IgD-negative memory B cell (primary cell): ENCODE measurements around the gene OTOGL. TPM values are rescaled to one million over a fixed set of nuclear protein-coding genes. Genes with fewer than 3 reads are reported as not detected.
"Not testable (repeated sequence)": the region's sequence is repeated elsewhere in the genome, so short reads cannot be mapped to it uniquely, and the experiment has no call there.

Experiments used
- H3K27ac Mint-ChIP-seq, 3 donors: one replicate each; pipeline ENCODE4 v1.8.0; 2020 to 2022; ENCODE audit warnings: mild to moderate bottlenecking in 3 of 3, mixed read lengths in 3 of 3, moderate library complexity in 1 of 3
- H3K27me3 Mint-ChIP-seq: one replicate; pipeline ENCODE4 v1.8.0; 2021; ENCODE audit warnings: mixed read lengths
- H3K36me3 Mint-ChIP-seq: one replicate; pipeline ENCODE4 v1.8.0; 2020; ENCODE audit warnings: mild to moderate bottlenecking, mixed read lengths
- H3K4me1 Mint-ChIP-seq, 3 donors: one replicate each; pipeline ENCODE4 v1.8.0; 2020 to 2022; ENCODE audit warnings: mixed read lengths in 3 of 3, mild to moderate bottlenecking in 1 of 3
- H3K4me3 Mint-ChIP-seq, 4 donors: one replicate each; pipeline ENCODE4 v1.8.0; 2020 to 2022; ENCODE audit warnings: mild to moderate bottlenecking in 4 of 4, mixed read lengths in 4 of 4, moderate library complexity in 3 of 4
- H3K9me3 Mint-ChIP-seq, 3 donors: one replicate each; pipeline ENCODE4 v1.8.0; 2020 to 2021; ENCODE audit warnings: mixed read lengths in 3 of 3, mild to moderate bottlenecking in 1 of 3
- polyA plus RNA-seq: library from polyadenylated mRNA; unstranded; fragments of 300-500 nt; fragmentation: Illumina TruSeq; gene quantifications from one replicate; pipeline ENCODE4 v1.2.3, GENCODE V29; 2021

Gene OTOGL
- polyA plus RNA-seq, 1 donor from 2014 or later = not detected

DNA sequence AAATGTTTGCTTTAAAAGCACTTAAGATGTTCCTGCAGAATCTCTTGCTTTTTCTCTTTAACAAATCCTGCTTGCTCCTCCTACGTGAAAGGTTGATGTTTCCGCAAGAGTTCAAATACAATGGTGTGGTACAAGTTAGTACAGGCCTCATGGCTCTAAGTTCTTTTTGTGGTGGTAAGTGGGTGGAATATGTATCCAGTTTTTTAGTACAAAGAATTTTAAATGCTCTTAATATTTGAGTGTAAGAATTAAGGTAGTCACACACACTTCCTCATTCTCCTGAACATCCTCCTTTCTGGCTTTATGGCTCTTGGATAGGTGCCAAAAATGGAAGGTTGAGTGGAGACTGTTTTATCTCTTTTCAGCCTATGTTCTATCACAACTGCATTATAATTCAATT lies 1.8 kb downstream of the OTOGL start:
- peaks cover 0 to 2% (median 0%) of the 10 kb centered on the region in 3 donors for H3K4me1 Mint-ChIP-seq
- H3K9me3 Mint-ChIP-seq = peaks cover 0 to 2% (median 0%) of the 10 kb centered on the region in 3 donors
- H3K4me3 Mint-ChIP-seq = no peak overlapping the region
- no peaks in the 10 kb centered on the region for H3K36me3 Mint-ChIP-seq
- peaks cover 6% of the 10 kb centered on the region for H3K27me3 Mint-ChIP-seq
- H3K27ac Mint-ChIP-seq = no peak overlapping the region

DNA sequence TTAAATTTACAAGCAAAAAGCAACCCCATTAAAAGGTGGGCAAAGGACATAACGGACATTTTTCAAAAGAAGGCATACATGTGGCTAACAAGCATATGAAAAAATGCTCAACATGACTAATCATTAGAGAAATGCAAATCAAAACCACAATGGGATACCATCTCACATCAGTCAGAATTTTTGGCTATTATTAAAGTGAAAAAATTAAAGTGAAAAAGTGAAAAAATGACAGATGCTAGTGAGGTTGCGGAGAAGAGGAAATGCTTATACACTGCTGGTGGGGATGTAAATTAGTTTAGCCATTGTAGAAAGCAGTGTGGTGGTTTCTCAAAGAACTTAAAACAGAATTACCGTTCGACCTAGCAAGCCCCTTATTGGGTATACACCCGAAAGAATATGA lies 7.9 kb downstream of the OTOGL start:
- Mint-ChIP-seq H3K36me3 (no peaks in the 10 kb centered on the region), H3K9me3 (peaks cover 0 to 6% (median 2%) of the 10 kb centered on the region in 3 donors), H3K27ac (no peak overlapping the region), H3K4me1 (peaks cover 0 to 3% (median 0%) of the 10 kb centered on the region in 3 donors), H3K27me3 (peaks cover 6% of the 10 kb centered on the region), H3K4me3 (no peak overlapping the region)

DNA sequence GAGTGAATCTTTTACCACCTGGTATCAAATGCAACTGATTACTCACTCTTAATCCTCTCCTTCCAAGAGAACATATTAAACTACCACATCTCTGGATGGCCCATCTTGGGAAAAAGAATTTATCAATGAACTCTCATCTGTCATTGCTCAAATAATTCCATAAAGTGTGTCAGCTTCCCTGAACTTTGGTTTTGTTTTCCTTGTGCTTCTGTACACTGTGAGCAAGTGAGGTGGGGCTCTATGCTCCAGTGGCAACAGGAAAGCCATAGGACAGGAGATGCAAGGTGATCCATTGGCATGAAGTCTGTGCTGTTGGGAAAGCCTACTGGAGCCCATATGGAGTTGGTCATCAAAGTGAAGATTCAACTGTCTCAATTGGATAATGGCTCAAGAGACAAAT lies 17.4 kb downstream of the OTOGL start:
- H3K4me1 Mint-ChIP-seq = no peaks in the 10 kb centered on the region
- H3K9me3 Mint-ChIP-seq = peaks cover 0 to 8% (median 0%) of the 10 kb centered on the region in 3 donors
- peaks cover 7% of the 10 kb centered on the region for H3K27me3 Mint-ChIP-seq

DNA sequence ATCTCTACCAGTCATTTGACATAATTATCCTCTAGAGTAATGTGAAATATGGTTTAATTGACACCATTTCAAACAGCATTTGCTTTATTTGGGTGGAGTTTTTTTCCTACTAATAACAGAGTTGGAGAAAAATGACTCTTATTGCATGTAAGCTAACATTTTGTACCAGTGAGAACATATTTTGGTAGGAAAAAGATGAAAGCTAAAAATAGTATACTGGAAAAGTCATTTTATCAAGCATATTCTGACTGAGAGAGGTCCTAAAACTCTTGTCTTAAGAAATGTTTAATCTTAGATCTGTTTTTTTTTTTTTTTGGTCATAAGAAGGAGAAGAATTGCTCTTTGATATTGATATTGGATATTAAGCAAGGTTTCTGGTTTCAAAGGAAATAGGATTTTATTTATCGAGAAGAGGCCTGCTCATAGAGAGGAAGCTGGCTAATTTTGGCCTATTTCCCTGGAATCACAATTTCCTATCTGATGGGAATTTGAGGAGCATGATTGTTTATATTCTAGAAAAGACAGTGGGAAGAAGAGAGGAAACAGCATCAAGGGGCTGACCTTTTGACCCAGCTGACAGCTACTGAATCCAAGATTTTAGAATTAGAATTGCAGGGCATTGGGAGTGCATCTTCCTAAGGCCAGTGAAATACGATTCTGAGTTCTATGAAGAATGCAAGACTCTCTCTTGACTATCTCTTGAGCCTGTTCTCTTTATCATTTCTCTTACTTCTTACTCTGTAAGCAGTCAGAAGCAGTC lies 19.4 kb downstream of the OTOGL start:
- Mint-ChIP-seq H3K9me3 (peaks cover 0 to 5% (median 0%) of the 10 kb centered on the region in 3 donors), H3K36me3 (no peaks in the 10 kb centered on the region), H3K27ac (no peak overlapping the region), H3K27me3 (peaks cover 6% of the 10 kb centered on the region), H3K4me3 (no peak overlapping the region), H3K4me1 (no peaks in the 10 kb centered on the region)

More for the DNA sequence above, 17.4 kb downstream of the OTOGL start:
- no peak overlapping the region for H3K4me3 Mint-ChIP-seq
- H3K36me3 Mint-ChIP-seq = no peaks in the 10 kb centered on the region
- no peak overlapping the region for H3K27ac Mint-ChIP-seq

GRCh38 chr12:80120994-80121393 lies 21.7 kb downstream of the OTOGL start:
- H3K9me3 Mint-ChIP-seq = peaks cover 0 to 6% (median 0%) of the 10 kb centered on the region in 3 donors
- H3K27ac Mint-ChIP-seq = no peak overlapping the region

GRCh38 chr12:80121661-80122060 lies 22.3 kb downstream of the OTOGL start:
- no peak overlapping the region for H3K4me3 Mint-ChIP-seq
- no peak overlapping the region for H3K27ac Mint-ChIP-seq
- peaks cover 2% of the 10 kb centered on the region for H3K27me3 Mint-ChIP-seq
- no peaks in the 10 kb centered on the region for H3K36me3 Mint-ChIP-seq
- peaks cover 0 to 6% (median 0%) of the 10 kb centered on the region in 3 donors for H3K9me3 Mint-ChIP-seq
- no peaks in the 10 kb centered on the region for H3K4me1 Mint-ChIP-seq

More at GRCh38 chr12:80120994-80121393, 21.7 kb downstream of the OTOGL start:
- Mint-ChIP-seq H3K27me3 (peaks cover 2% of the 10 kb centered on the region), H3K4me1 (no peaks in the 10 kb centered on the region), H3K36me3 (no peaks in the 10 kb centered on the region), H3K4me3 (no peak overlapping the region)

GRCh38 chr12:80129895-80130530 lies 30.7 kb downstream of the OTOGL start:
- Mint-ChIP-seq H3K9me3 (peaks cover 2 to 10% (median 5%) of the 10 kb centered on the region in 3 donors), H3K36me3 (peaks cover 3% of the 10 kb centered on the region), H3K27me3 (peaks cover 8% of the 10 kb centered on the region), H3K4me1 (no peaks in the 10 kb centered on the region), H3K27ac (no peak overlapping the region), H3K4me3 (no peak overlapping the region)

GRCh38 chr12:80135624-80136023 lies 36.3 kb downstream of the OTOGL start:
- Mint-ChIP-seq H3K9me3 (peaks cover 0 to 2% (median 2%) of the 10 kb centered on the region in 3 donors), H3K4me1 (no peaks in the 10 kb centered on the region), H3K36me3 (no peaks in the 10 kb centered on the region), H3K4me3 (no peak overlapping the region), H3K27me3 (peaks cover 3% of the 10 kb centered on the region), H3K27ac (no peak overlapping the region)

DNA sequence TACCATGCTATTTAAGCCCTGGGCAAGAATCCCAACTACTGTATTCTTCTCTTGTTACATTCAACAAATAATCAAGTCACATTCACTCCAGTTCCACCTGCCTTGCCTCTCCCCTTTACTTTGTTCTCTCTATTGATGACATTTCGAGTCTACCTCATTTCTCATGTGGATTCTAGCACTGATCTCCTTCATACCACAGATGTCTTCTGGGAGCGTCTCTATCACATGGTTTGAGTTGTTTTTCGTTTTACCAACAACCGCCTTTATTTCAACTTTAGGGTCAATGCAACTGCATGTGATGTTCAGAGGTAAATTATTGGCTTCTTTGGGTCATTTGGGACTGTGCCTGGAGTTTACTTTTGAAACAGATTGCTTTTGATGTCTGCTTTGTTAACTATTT lies 40.7 kb downstream of the OTOGL start:
- Mint-ChIP-seq H3K27ac (no peak overlapping the region), H3K36me3 (peaks cover 2% of the 10 kb centered on the region), H3K4me3 (no peak overlapping the region), H3K9me3 (peaks cover 0 to 2% (median 0%) of the 10 kb centered on the region in 3 donors), H3K27me3 (no peaks in the 10 kb centered on the region), H3K4me1 (no peaks in the 10 kb centered on the region)

DNA sequence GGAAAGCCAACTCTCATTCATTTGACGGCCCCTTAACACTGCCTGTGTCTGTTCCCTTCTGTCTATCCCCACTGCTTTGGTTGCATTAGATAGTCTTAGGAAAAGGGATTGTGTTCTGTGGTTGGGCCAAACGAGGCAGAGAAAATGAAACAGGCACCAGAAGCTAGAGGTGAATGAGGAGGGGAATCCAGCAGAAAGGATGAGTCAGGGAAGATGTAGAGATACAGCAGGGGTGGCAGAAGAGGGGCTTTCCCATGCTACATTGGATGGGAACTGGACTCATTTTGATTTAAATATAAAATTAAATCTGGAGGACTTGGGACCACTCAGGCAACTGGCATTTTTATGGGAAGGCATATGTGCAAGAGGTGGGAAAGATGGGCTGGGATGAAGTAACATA lies 43.3 kb downstream of the OTOGL start:
- H3K4me1 Mint-ChIP-seq = no peaks in the 10 kb centered on the region
- H3K27ac Mint-ChIP-seq = no peak overlapping the region
- peaks cover 2% of the 10 kb centered on the region for H3K36me3 Mint-ChIP-seq
- H3K27me3 Mint-ChIP-seq = no peaks in the 10 kb centered on the region
- no peak overlapping the region for H3K4me3 Mint-ChIP-seq
- H3K9me3 Mint-ChIP-seq = peaks cover 0 to 2% (median 0%) of the 10 kb centered on the region in 3 donors

- H3K4me3 Mint-ChIP-seq = no peak overlapping the region
- no peaks in the 10 kb centered on the region for H3K4me1 Mint-ChIP-seq
- no peak overlapping the region for H3K27ac Mint-ChIP-seq
- peaks cover 2% of the 10 kb centered on the region for H3K36me3 Mint-ChIP-seq
- peaks cover 0 to 2% (median 0%) of the 10 kb centered on the region in 3 donors for H3K9me3 Mint-ChIP-seq
- H3K27me3 Mint-ChIP-seq = peaks cover 2% of the 10 kb centered on the region
Observed at GRCh38 chr12:80143537-80143936, 44.2 kb downstream of the OTOGL start.

DNA sequence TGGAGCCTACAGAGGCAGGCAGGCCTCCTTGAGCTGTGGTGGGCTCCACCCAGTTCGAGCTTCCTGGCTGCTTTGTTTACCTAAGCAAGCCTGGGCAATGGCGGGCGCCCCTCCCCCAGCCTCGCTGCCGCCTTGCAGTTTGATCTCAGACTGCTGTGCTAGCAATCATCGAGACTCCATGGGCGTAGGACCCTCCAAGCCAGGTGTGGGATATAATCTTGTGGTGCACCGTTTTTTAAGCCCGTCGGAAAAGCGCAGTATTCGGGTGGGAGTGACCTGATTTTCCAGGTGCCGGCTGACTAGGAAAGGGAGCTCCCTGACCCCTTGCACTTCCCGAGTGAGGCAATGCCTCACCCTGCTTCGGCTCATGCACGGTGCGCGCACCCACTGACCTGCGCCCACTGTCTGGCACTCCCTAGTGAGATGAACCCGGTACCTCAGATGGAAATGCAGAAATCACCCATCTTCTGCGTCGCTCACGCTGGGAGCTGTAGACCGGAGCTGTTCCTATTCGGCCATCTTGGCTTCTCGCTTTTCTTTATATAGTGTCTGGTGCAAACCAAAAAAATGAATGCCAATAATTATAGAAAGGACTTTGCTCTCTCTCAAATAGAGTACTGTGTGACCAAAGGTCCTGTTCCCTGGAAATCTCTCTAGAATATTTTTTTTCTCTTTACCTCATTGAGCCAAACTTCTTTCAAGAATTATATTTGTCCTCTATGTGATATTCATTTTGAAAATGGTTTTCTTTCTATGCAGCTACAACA lies 50.4 kb downstream of the OTOGL start:
- not testable (repeated sequence) for H3K4me1 Mint-ChIP-seq, H3K36me3 Mint-ChIP-seq, H3K27me3 Mint-ChIP-seq, H3K9me3 Mint-ChIP-seq, H3K27ac Mint-ChIP-seq, H3K4me3 Mint-ChIP-seq

DNA sequence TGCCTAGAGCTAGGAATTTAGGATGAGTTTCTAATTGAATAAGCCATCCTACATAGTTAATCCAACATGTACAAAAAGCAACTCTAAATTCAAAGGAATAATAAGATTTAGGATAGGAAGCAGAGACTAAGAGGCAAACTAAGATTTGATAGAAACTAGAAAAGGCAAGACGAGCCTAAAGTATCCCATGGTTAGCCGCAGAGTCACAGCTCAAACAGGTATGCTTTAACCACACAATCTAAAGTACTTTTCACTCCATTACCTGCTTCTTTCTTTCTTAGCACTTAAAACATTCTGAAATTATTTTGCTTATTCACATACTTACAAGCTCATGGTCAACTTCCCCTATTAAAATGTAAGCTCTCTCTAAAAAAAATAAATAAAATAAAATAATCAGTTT lies 51.8 kb downstream of the OTOGL start:
- peaks cover 0 to 2% (median 0%) of the 10 kb centered on the region in 3 donors for H3K4me1 Mint-ChIP-seq

DNA sequence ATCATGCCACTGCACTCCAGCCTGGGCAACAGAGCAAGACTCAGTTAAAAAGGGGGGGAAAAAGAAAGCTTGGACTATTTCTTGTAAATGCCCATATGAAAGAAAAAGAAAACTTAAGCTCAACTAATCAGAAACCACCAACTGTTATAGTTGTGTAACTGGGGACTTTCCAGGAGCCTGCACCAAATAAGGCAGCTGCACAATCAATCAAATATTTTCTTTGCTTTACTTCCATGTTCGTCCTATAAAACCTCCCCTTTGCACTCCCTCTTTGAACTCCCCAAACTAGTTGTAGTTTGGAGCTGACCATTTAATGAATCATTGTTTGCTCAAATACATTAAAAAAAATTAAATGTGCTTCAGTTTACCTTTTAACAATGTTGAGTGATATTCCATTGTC lies 54.9 kb downstream of the OTOGL start:
- no peak overlapping the region for H3K27ac Mint-ChIP-seq
- H3K36me3 Mint-ChIP-seq = no peaks in the 10 kb centered on the region
- peaks cover 0 to 2% (median 0%) of the 10 kb centered on the region in 3 donors for H3K9me3 Mint-ChIP-seq
- H3K27me3 Mint-ChIP-seq = peaks cover 4% of the 10 kb centered on the region
- peaks cover 0 to 3% (median 0%) of the 10 kb centered on the region in 3 donors for H3K4me1 Mint-ChIP-seq
- no peak overlapping the region for H3K4me3 Mint-ChIP-seq

More for the DNA sequence above, 51.8 kb downstream of the OTOGL start:
- Mint-ChIP-seq H3K27me3 (peaks cover 2% of the 10 kb centered on the region), H3K9me3 (peaks cover 0 to 2% (median 0%) of the 10 kb centered on the region in 3 donors), H3K27ac (no peak overlapping the region), H3K36me3 (no peaks in the 10 kb centered on the region), H3K4me3 (no peak overlapping the region)

GRCh38 chr12:80156306-80156705 lies 57.0 kb downstream of the OTOGL start:
- Mint-ChIP-seq H3K27ac (no peak overlapping the region), H3K36me3 (no peaks in the 10 kb centered on the region), H3K4me1 (peaks cover 0 to 3% (median 0%) of the 10 kb centered on the region in 3 donors), H3K9me3 (peaks cover 0 to 10% (median 6%) of the 10 kb centered on the region in 3 donors), H3K4me3 (no peak overlapping the region), H3K27me3 (peaks cover 6% of the 10 kb centered on the region)
